Uterus (tissue), 2 donors: Measurements from ENCODE around the gene WDR5.

Experiments used
- POLR2A ChIP-seq, 2 donors: fragments of 450-650 bp; IDR thresholded peaks; one replicate each; pipeline ENCODE4 v1.6.1; 2016; ENCODE audit warnings: antibody characterized with exemption in 2 of 2, mild to moderate bottlenecking in 1 of 2, moderate library complexity in 1 of 2
- TF ChIP-seq, protein P1 (sequence below), 4 experiments: fragments of 200-600 bp in 2 of 4; fragments of 450-650 bp in 2 of 4; sonication (generic) in 2 of 4; IDR thresholded peaks; one replicate each; pipeline ENCODE4 v1.5.1; 2016 to 2019; ENCODE audit warnings: antibody characterized with exemption in 4 of 4, mild to moderate bottlenecking in 2 of 4, moderate library complexity in 1 of 4

DNA sequence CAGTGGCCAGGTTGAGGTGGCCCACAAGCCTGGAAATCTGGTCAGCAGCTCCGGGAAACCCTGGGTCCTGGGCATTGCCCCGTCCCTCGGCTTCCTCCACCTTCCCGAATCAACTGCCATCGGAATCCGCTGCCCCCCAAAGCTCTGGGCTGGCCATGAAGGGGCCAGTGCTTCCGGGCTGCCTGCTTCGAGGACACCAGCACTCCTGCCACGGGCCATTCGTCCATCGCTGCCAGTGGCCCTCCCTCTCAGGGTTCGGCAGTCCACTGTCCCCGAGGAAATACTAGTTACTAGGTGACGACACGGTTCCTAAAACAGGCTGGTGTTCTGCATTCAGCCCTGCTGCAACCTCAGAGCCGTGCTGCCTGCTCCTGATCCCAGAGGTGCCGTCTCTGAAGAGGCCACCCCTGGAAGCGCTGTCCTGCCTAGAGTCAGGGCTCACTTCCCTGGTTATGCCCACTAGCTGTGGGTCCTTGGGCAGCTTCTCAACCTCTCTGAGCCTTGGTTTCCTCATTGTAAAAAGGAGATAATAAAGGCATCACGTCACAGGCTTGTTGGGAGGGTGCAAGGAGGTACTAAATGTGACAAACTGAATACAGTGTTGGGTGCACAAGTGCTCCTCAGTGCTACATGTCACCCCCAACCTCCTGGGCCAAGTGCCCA, 3.5 kb upstream of the WDR5 start:
- TF ChIP-seq, protein P1, sequence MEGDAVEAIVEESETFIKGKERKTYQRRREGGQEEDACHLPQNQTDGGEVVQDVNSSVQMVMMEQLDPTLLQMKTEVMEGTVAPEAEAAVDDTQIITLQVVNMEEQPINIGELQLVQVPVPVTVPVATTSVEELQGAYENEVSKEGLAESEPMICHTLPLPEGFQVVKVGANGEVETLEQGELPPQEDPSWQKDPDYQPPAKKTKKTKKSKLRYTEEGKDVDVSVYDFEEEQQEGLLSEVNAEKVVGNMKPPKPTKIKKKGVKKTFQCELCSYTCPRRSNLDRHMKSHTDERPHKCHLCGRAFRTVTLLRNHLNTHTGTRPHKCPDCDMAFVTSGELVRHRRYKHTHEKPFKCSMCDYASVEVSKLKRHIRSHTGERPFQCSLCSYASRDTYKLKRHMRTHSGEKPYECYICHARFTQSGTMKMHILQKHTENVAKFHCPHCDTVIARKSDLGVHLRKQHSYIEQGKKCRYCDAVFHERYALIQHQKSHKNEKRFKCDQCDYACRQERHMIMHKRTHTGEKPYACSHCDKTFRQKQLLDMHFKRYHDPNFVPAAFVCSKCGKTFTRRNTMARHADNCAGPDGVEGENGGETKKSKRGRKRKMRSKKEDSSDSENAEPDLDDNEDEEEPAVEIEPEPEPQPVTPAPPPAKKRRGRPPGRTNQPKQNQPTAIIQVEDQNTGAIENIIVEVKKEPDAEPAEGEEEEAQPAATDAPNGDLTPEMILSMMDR (IDR thresholded peaks at IDR 0.05), result no peak
- no peak for TF ChIP-seq POLR2A (IDR thresholded peaks at IDR 0.05)
